GM12878 (cell line): ENCODE results near the gene THBS1. TPM values are rescaled to one million over a fixed set of nuclear protein-coding genes. Genes with fewer than 3 reads are reported as not detected.

Experiments used
- ATAC-seq: fragments of 200-7000 bp; cut with Tn5 transposase; 3 replicates; pipeline ENCODE4 v1.9.1; 2020; ENCODE audit warnings: mild to moderate bottlenecking, moderate library complexity
- BruUV-seq: library from RNA; stranded (reverse); fragments of 400-500 nt; replicated peaks from 2 replicates; lab custom pipeline; 2021; lab: Mats Ljungman, UMichigan
- CTCF ChIA-PET: fragments of 300-600 bp; sonication (Branson Sonifier 250); formaldehyde crosslinking; extraction: SDS; loops from one replicate; lab custom pipeline; 2021; ENCODE audit warnings: inconsistent platforms; lab: Yijun Ruan, JAX
- POLR2A ChIA-PET: fragments of 350-600 bp; formaldehyde crosslinking; extraction: SDS; loops from one replicate; lab custom pipeline; 2021; ENCODE audit warnings: inconsistent platforms; lab: Charles Lee
- RAD21 ChIA-PET: fragments of 300-600 bp; sonication (Branson Sonifier 250); formaldehyde crosslinking; loops from one replicate; lab custom pipeline; 2023; ENCODE audit warnings: antibody characterized with exemption; ENCODE audit not compliant: unreplicated experiment; lab: Charles Lee
- SMC1A ChIA-PET: fragments of 300-600 bp; sonication (Branson Sonifier 250); formaldehyde crosslinking; loops from one replicate; lab custom pipeline; 2023; ENCODE audit not compliant: unreplicated experiment, uncharacterized antibody; lab: Charles Lee
- DNase-seq: peaks from one replicate; pipeline ENCODE4 v3.0.0-alpha.2; 2011; ENCODE audit warnings: low read depth, low spot score
- FAIRE-seq: peaks from 3 replicates; lab custom pipeline; 2011; peaks lifted over from hg19 to GRCh38; lab: Jason Lieb, UNC
- H2AFZ ChIP-seq: 2 replicates; pipeline ENCODE4 v1.6.0; 2011; ENCODE audit warnings: low read depth, low read length, control low read depth; ENCODE audit not compliant: control insufficient read depth
- H3K27ac ChIP-seq: 2 replicates; pipeline ENCODE4 v1.5.1; 2011; ENCODE audit warnings: control low read depth; ENCODE audit not compliant: control insufficient read depth, insufficient read depth
- H3K27me3 ChIP-seq, 2 experiments: replicated peaks in 1 of 2; 2 replicates each; pipeline versions ENCODE4 v1.6.0 to v1.6.1; 2011; ENCODE audit warnings: low read length in 1 of 2; ENCODE audit not compliant: control insufficient read depth in 2 of 2, insufficient read depth in 2 of 2
- H3K36me3 ChIP-seq, 2 experiments: 2 replicates each; pipeline ENCODE4 v1.5.1; 2011; ENCODE audit warnings: low read length in 1 of 2; ENCODE audit not compliant: control insufficient read depth in 2 of 2, insufficient read depth in 2 of 2
- H3K4me1 ChIP-seq: 2 replicates; pipeline ENCODE4 v1.6.1; 2011; ENCODE audit warnings: mild to moderate bottlenecking, low read length, moderate library complexity, mixed read lengths; ENCODE audit not compliant: control insufficient read depth, insufficient read depth
- H3K4me2 ChIP-seq: 2 replicates; pipeline ENCODE4 v1.6.0; 2011; ENCODE audit warnings: control low read depth; ENCODE audit not compliant: control insufficient read depth, insufficient read depth
- H3K4me3 ChIP-seq: fragments of 200-600 bp; sonication (generic); 2 replicates; pipeline ENCODE4 v1.5.1; 2016
- H3K79me2 ChIP-seq: 2 replicates; pipeline ENCODE4 v1.6.0; 2011; ENCODE audit warnings: low read length; ENCODE audit not compliant: control insufficient read depth, insufficient read depth
- H3K9ac ChIP-seq: 2 replicates; pipeline ENCODE4 v1.8.0; 2011; ENCODE audit warnings: low read length, control low read depth, mixed read lengths; ENCODE audit not compliant: control insufficient read depth, insufficient read depth
- H3K9me3 ChIP-seq: replicated peaks from 3 replicates; pipeline ENCODE4 v1.5.1; 2011; ENCODE audit warnings: mild to moderate bottlenecking, low read length; ENCODE audit not compliant: control insufficient read depth, insufficient read depth
- H4K20me1 ChIP-seq: 2 replicates; pipeline ENCODE4 v1.6.0; 2011; ENCODE audit not compliant: control insufficient read depth, insufficient read depth
- JUNB ChIP-seq: IDR thresholded peaks from 2 replicates; pipeline ENCODE4 v1.6.1; 2016; ENCODE audit warnings: antibody characterized with exemption, mild to moderate bottlenecking
- KLF5 ChIP-seq: fragments of 450-650 bp; IDR thresholded peaks from 2 replicates; pipeline ENCODE4 v1.6.1; 2014; ENCODE audit warnings: mild to moderate bottlenecking; ENCODE audit not compliant: partially characterized antibody
- MEF2B ChIP-seq: fragments of 450-650 bp; IDR thresholded peaks from 2 replicates; pipeline ENCODE4 v1.6.1; 2018; ENCODE audit warnings: mild to moderate bottlenecking, moderate library complexity; ENCODE audit not compliant: partially characterized antibody, poor library complexity, severe bottlenecking
- NR2C2 ChIP-seq: IDR thresholded peaks from 2 replicates; pipeline ENCODE4 v1.6.1; 2011; ENCODE audit warnings: borderline replicate concordance, low read depth; ENCODE audit not compliant: control insufficient read depth, insufficient read length
- PAX8 ChIP-seq: fragments of 450-650 bp; IDR thresholded peaks from 2 replicates; pipeline ENCODE4 v1.6.1; 2017; ENCODE audit warnings: mild to moderate bottlenecking, moderate library complexity
- SMAD1 ChIP-seq: fragments of 450-650 bp; IDR thresholded peaks from 2 replicates; pipeline ENCODE4 v1.6.1; 2018; ENCODE audit warnings: mild to moderate bottlenecking, low read depth; ENCODE audit not compliant: partially characterized antibody
- SMARCA5 ChIP-seq: fragments of 450-650 bp; IDR thresholded peaks from 2 replicates; pipeline ENCODE4 v1.6.1; 2017; ENCODE audit warnings: mild to moderate bottlenecking
- TCF12 ChIP-seq: IDR thresholded peaks from 2 replicates; pipeline ENCODE4 v1.6.1; 2011; ENCODE audit warnings: low read depth, mild to moderate bottlenecking, low read length
- YBX1 ChIP-seq: fragments of 450-650 bp; IDR thresholded peaks from 2 replicates; pipeline ENCODE4 v1.6.1; 2016; ENCODE audit warnings: antibody characterized with exemption
- ZNF384 ChIP-seq: IDR thresholded peaks from 2 replicates; pipeline ENCODE4 v1.6.1; 2012; ENCODE audit warnings: low read depth, mild to moderate bottlenecking, low read length, improper control_type of control experiment, borderline replicate concordance
- WGBS: methylation state at CpG from one replicate; pipeline ENCODE4 v1.1.6; 2016; ENCODE audit warnings: low lambda C conversion rate; ENCODE audit not compliant: insufficient replicate concordance, insufficient coverage; ENCODE audit errors: missing lambda C conversion rate; 5-methylcytosine and 5-hydroxymethylcytosine counted together
- in situ Hi-C: fragments of 300-500 bp; cut with MboI; formaldehyde crosslinking; loops from 9 replicates; pipeline ENCODE4 v1.14.3; 2018; ENCODE audit warnings: mixed read lengths
- intact Hi-C: fragments of 100-400 bp; cut with micrococcal nuclease; formaldehyde crosslinking; loops from one replicate; pipeline ENCODE4 v1.14.2; 2022; ENCODE audit not compliant: unreplicated experiment
- polyA plus RNA-seq, 11 experiments: library from polyadenylated mRNA; depleted of rRNA in 4 of 11; unstranded in 6 of 11; stranded (reverse) in 5 of 11; fragments of >200 nt; fragmentation: Nextera tagmentation in 4 of 11; fragmentation: Illumina TruSeq in 1 of 11; extraction: Ambion mirVana in 4 of 11; extraction: Trizol in 1 of 11; gene quantifications; 1 replicate in 1 of 11; 2 replicates in 10 of 11; pipeline versions ENCODE4 v1.2.1 to v1.2.3, GENCODE V29; 2011 to 2016; ENCODE audit warnings: inconsistent platforms in 2 of 11, missing spikeins in 2 of 11, low read depth in 1 of 11
- total RNA-seq, 4 experiments: library from RNA; depleted of rRNA in 3 of 4; stranded (reverse); fragments of >200 nt in 3 of 4; fragmentation: Illumina TruSeq in 1 of 4; extraction: Trizol in 1 of 4; gene quantifications; 2 replicates each; pipeline versions ENCODE4 v1.2.1 to v1.2.3, GENCODE V29; 2013 to 2021
- TF ChIP-seq, protein P1 (sequence below): IDR thresholded peaks from 2 replicates; pipeline ENCODE4 v1.6.1; 2011; ENCODE audit warnings: low read depth, mild to moderate bottlenecking, low read length, moderate library complexity, borderline replicate concordance; ENCODE audit errors: extremely low read depth

THBS1 gene
- total and polyA plus RNA-seq, 10 of the 15 experiments (the other 5 are each of a cell fraction or from before 2014, with no cell fraction given): under 0.01 to 1.5 (median 0.23) TPM; not detected in 3

DNA sequence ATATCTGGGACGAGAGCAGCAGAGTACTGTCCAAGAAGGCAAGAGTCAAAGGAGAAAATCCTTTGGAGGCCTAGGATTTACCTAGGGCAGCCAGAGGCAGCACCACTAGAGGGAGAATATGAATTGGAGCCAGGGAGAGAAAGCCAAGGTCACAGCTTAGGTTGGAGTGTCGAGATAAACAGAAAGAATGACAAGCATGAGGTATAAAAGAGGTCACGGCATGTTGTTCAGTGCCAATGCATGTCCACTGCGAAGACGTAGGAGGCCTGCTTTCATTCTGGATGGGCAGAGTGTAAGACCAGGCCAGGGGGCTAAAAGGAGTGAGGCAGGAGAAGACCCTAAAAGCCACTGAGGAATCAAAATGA lies 47.2 kb downstream of the THBS1 start (continued):
- TF ChIP-seq KLF5 (no peak), SMARCA5 (no peak), TCF12 (no peak), ZNF384 (no peak), MEF2B (no peak), JUNB (no peak), YBX1 (no peak), SMAD1 (no peak), PAX8 (no peak)
- TF ChIP-seq, protein P1, sequence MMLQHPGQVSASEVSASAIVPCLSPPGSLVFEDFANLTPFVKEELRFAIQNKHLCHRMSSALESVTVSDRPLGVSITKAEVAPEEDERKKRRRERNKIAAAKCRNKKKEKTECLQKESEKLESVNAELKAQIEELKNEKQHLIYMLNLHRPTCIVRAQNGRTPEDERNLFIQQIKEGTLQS: no peak

DNA sequence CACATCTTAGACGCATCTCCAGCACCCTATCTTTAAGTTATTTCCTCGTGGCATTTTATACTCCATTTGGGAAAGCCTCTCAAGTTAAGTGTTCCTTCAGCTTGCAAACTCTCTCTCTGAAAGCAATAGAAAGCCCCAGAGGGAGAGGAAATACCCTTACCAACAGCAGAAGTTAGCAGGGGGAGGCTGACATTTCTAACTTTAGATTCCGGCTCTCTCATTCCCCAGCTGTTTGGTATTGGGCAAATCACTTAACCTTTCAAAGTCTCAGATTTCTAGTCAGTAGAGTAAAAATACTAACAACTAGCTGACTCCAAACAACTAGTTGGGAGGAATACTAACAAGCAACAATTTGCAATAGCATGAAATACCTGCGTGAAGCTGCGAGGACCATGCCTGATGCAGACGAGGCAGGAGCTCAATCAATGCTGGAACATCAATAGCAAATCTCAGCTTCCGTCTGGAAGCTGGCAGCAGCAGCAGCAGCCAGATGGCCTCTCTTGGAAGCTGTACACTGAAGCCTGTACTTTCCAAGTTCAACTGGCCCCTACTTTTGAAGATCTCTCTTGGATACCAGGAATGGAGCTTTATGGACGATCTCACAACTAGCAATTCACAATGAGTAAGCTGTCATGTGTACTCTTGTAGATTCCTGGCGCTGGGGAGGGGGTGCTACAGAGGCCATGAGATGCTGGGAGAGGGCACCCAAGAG lies 47.8 kb downstream of the THBS1 start:
- Histone ChIP-seq H3K27me3 (no peaks in the 10 kb centered on the region), H3K4me3 (no peak overlapping the region), H4K20me1 (no peaks in the 10 kb centered on the region), H3K79me2 (no peaks in the 10 kb centered on the region), H3K36me3 (no peaks in the 10 kb centered on the region), H3K4me1 (peaks cover 20% of the 10 kb centered on the region), H3K4me2 (no peak overlapping the region), H3K9me3 (no peaks in the 10 kb centered on the region; the same call in 2 of the 3 replicates), H3K9ac (no peak overlapping the region), H3K27ac (no peak overlapping the region), H2AFZ (no peak overlapping the region)
- 81% methylated on average over 9 of the region's 9 CpGs for WGBS
- in situ Hi-C loops (no loop called here), intact Hi-C loops (no loop called here)
- RAD21 ChIA-PET: interaction anchor here (1.0 to 1.6 kb wide), 2 partner anchors 16 to 129 kb away, joined by 3 read pairs; no protein-coding TSS in a partner anchor
- POLR2A ChIA-PET: interaction anchor here (1.0 kb wide), 1 partner anchor 938 kb away, joined by 3 read pairs; no protein-coding TSS in a partner anchor
- ATAC-seq (no peak), DNase-seq (no peak), FAIRE-seq (no peak)
- BruUV-seq: no TSS peak
- TF ChIP-seq NR2C2: no peak
- CTCF ChIA-PET: interaction anchor here (2.0 kb wide), 1 partner anchor 128 kb away, joined by 7 read pairs; no protein-coding TSS in a partner anchor
- SMC1A ChIA-PET: interaction anchor here (0.7 to 1.5 kb wide), 5 partner anchors 16 to 128 kb away, joined by 3 to 10 read pairs (median 3); no protein-coding TSS in a partner anchor
